CD4-positive, alpha-beta T cell treated with Interleukin-4 for 1 hour (primary cell): Measurements from ENCODE around the gene SEPTIN1.
A peak's percentile ranks its signal among the peaks of the same experiment; 100 is the strongest.
"Not testable (repeated sequence)": the region's sequence is repeated elsewhere in the genome, so short reads cannot be mapped to it uniquely, and the experiment has no call there.

Experiments
- DNase-seq, 2 donors: peaks; one replicate each; pipeline ENCODE4 v3.0.0-alpha.2; 2020 to 2022

SEPTIN1 gene

GRCh38 chr16:30401768-30402425 is 19.5 kb upstream of the SEPTIN1 start:
- no peak for DNase-seq

- no peak for DNase-seq
Observed at GRCh38 chr16:30399435-30400186, 17.2 kb upstream of the SEPTIN1 start.

GRCh38 chr16:30398661-30399434 is 16.5 kb upstream of the SEPTIN1 start:
- DNase-seq, result no peak

DNA sequence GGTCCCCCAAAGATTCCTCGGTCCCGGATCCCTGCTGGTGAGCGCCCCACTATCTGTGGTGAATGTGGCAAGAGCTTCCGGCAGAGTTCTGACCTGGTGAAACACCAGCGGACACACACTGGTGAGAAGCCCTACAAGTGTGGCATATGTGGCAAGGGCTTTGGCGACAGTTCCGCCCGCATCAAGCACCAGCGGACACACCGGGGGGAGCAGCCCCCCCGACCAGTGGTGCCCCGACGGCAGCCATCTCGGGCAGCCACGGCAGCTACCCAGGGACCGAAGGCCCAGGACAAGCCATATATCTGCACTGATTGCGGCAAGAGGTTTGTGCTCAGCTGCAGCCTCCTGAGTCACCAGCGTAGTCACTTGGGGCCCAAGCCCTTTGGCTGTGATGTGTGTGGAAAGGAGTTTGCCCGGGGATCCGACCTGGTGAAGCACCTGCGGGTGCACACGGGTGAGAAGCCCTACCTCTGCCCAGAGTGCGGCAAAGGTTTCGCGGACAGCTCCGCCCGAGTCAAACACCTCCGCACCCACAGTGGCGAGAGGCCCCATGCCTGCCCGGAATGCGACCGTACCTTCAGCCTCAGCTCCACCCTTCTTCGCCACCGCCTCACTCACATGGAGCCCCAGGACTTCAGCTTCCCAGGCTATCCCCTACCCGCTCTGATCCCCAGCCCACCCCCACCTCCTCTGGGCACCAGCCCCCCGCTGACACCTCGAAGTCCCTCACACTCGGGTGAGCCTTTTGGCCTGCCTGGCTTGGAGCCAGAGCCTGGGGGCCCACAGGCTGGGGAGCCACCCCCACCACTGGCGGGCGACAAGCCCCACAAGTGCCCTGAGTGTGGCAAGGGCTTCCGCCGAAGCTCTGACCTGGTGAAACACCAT is 15.7 kb upstream of the SEPTIN1 start:
- no peak for DNase-seq

GRCh38 chr16:30397056-30397455 is 14.7 kb upstream of the SEPTIN1 start:
- DNase-seq, result no peak

GRCh38 chr16:30396627-30397026 is 14.3 kb upstream of the SEPTIN1 start:
- not testable (repeated sequence) for DNase-seq

- DNase-seq, result no peak
Observed at GRCh38 chr16:30395992-30396585, 13.7 kb upstream of the SEPTIN1 start.

DNA sequence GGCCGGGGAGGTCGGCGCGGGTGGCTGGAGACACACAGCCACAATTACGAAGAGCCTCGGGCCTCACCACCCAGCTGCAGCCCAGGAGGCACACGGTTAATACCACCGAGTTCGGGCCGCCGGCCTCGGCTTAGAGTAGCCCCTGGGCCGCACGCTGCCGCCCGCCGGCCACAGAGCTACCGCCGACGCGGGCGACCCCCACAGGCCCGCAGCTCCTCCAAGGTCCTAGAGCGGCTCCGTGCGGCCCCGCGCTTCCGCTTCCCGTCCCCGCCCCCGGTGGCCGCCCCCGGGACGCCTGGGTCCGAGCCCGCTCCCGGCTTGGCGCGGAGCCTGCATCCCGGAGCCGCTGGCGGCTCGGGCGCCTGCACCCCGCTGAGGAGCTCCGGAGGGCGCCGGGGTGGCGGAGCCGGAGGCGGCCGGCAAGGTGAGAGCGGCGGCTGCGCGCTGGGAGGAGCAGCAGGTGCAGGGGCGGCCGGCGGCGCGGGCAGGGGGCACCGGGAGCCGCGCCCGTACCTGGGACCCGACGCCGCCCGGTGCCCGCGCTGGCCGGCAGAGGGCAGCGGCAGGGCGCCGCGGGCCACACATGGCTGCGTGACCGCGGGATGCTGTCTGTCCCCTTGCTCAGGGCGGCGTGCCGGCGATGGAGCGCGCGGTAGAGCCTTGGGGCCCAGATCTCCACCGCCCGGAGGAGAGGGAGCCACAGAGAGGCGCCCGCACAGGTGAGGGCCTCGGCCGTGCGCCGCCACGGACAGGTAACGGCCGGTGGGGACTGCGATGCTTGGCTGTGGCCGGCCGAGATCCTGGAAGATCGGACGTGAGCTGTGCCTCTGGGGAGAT is 13.0 kb upstream of the SEPTIN1 start, which contains the start of gene ZNF48:
Gene ZNF48 (plus strand): TSS at position 266 of the 837 bp plus-strand sequence. CDS start 375 bp downstream, at position 641.
- peak; percentile 58 to 70 for DNase-seq

- DNase-seq, result no peak
Observed at GRCh38 chr16:30394592-30395154, 12.3 kb upstream of the SEPTIN1 start.

- no peak for DNase-seq
Observed at GRCh38 chr16:30383521-30383920, 1.2 kb upstream of the SEPTIN1 start.

DNA sequence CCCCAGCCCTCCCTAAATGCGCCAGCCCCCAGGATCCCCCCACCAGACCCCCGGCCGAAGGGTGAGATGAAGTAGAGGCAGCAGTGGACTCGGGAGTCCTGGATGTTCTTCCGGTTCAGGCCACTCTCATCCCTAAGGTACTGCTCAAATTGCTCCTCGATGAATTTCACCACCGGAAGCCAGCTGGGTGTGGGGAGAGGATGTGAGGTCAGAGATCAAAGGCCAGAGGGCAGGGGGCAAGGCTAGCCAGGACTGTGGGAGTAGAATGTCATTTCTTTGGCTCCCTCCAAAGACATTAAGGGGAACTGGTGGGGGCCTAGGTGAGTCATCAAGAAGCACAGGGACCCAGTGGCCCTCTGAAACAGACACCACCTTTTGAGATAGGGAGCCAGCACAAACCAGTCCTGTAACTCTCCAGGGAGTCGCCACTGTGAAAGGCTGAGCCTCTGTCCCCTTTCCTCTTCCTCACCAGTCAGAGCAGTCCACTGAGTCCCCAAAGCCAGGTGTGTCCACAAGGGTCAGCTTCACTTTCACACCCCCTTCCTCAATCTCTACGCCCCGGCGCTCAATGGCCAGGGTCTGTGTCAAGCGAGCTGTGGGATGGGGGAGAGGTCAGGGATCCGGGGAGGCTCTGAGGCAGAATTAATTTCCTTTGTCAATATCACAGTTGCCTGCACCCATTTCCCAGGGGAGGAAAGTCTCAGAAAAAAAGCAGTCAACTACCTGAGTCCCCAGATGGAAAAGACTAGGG is 895 bp downstream of the SEPTIN1 start:
- DNase-seq, result peak; percentile 12 to 44

GRCh38 chr16:30380803-30381208 is 1.6 kb downstream of the SEPTIN1 start:
- no peak for DNase-seq

DNA sequence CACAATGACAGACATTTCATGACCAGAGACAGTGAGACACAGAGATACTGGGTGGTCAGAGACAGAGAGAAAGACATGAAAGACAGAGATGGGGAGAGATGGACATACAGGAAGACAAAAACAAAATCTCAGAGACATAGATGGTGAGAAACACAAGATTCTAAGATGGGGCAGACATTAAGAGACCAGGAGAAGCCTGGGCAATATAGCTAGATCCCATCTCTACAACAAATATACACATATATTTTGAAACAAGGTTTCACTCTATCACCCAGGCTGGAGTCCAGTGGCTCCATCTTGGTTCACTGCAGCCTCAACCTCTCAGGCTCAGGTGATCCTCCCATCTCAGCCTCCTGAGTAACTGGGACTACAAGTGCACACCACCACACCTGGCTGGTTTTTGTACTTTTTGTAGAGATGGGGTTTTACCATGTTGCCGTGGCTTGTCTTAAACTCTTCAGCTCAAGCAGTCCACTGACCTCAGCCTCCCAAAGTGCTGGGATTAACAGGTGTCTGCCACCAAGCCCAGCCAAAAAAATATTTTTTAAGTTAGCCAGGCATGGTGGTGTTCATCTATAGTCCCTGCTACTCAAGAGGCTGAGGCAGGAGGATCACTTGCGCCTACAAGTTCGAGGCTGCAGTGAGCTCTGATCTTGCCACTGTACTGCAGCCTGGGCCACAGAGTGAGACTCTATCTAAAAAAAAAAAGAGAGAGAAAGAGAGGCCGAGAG is 2.1 kb downstream of the SEPTIN1 start:
- no peak for DNase-seq

GRCh38 chr16:30379158-30379783 is 3.1 kb downstream of the SEPTIN1 start:
- no peak for DNase-seq

- peak; percentile 99 for DNase-seq
Observed at GRCh38 chr16:30378236-30379157, 3.9 kb downstream of the SEPTIN1 start.

- DNase-seq, result peak; percentile 92 to 94
Observed at GRCh38 chr16:30377812-30378235, 4.5 kb downstream of the SEPTIN1 start.

DNA sequence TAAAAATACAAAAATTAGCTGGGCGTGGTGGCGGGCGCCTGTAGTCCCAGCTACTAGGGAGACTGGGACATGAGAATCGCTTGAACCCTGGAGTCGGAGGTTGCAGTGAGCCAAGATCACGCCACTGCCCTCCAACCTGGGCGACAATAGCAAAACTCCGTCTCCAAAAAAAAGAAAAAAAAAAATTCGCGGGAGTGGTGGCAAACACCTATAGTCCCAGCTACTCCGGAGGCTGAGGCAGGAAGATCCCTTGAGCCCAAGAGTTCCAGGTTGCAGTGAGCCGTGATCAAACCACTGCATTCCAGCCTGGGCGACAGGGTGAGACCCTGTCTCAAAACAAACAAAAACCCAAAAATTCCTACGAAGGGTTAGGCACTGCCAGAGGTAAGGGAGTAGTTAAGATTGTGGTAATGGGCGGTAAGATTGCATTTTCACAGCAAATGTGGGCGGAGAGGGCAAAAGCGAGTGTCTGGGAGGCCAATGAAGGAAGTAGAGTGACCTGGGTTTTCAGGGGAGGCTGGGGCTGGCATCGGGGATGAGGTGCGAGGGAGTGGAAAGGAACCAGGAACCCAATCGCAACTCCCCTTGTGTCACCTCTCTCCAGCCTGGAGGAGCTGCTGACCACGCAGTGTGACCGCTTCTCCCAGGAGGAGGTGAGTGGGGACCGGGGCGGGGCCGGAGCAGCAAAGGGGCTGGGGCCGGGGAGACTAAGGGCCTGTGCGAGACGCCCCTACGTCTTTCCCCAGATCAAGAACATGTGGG is 5.1 kb downstream of the SEPTIN1 start:
- no peak for DNase-seq
